Fibroblast of the aortic adventitia (primary cell): ENCODE measurements around the gene DECR2. TPM values are rescaled to one million over a fixed set of nuclear protein-coding genes. Genes with fewer than 3 reads are reported as not detected.
"Not testable (repeated sequence)": the region's sequence is repeated elsewhere in the genome, so short reads cannot be mapped to it uniquely, and the experiment has no call there.

Experiments
- DNase-seq: peaks from one replicate; pipeline ENCODE4 v3.0.0-alpha.2; 2010; ENCODE audit warnings: low read depth
- H3K4me3 ChIP-seq: 2 replicates; pipeline ENCODE4 v1.5.1; 2011; ENCODE audit warnings: low read depth, mild to moderate bottlenecking, control low read depth, low read length, moderate library complexity
- CTCF ChIP-seq: IDR thresholded peaks from 2 replicates; pipeline ENCODE4 v1.5.1; 2011; ENCODE audit warnings: mild to moderate bottlenecking, low read length, control low read depth, inconsistent platforms; ENCODE audit not compliant: insufficient read depth
- total RNA-seq: library from RNA; depleted of rRNA; stranded (reverse); fragments of >200 nt; gene quantifications from 2 replicates; pipeline ENCODE4 v1.2.3, GENCODE V29; 2012; ENCODE audit warnings: low replicate concordance

The DECR2 gene
- total RNA-seq, 1 donor = 8.1 TPM

- no peak for DNase-seq
- no peak overlapping the region for H3K4me3 ChIP-seq
- TF ChIP-seq CTCF = no peak
Observed at GRCh38 chr16:407253-407652, 5.6 kb downstream of the DECR2 start.

GRCh38 chr16:410516-411178, 9.0 kb downstream of the DECR2 start:
- no peak overlapping the region for H3K4me3 ChIP-seq
- no peak for DNase-seq
- TF ChIP-seq CTCF = no peak

GRCh38 chr16:411576-412265, 10.0 kb downstream of the DECR2 start:
- no peak for TF ChIP-seq CTCF
- H3K4me3 ChIP-seq = no peak overlapping the region
- DNase-seq = no peak

- DNase-seq = no peak
- no peak overlapping the region for H3K4me3 ChIP-seq
- TF ChIP-seq CTCF = no peak
Observed at GRCh38 chr16:414395-415169, 12.9 kb downstream of the DECR2 start.

- DNase-seq, H3K4me3 ChIP-seq: not testable (repeated sequence)
Observed at GRCh38 chr16:415170-415498, 13.4 kb downstream of the DECR2 start.

GRCh38 chr16:422179-422578, 20.5 kb downstream of the DECR2 start:
- DNase-seq, H3K4me3 ChIP-seq: not testable (repeated sequence)

GRCh38 chr16:424033-424622, 22.4 kb downstream of the DECR2 start:
- peak; percentile 98 for DNase-seq
- peak overlapping the region; percentile 77 for H3K4me3 ChIP-seq
- no peak for TF ChIP-seq CTCF
